NT2/D1 (cell line): ENCODE results near the gene ROR2.

ENCODE experiments used
- SUZ12 ChIP-seq: IDR thresholded peaks from 2 replicates; pipeline ENCODE4 v1.6.1; 2011; ENCODE audit not compliant: insufficient read length, insufficient read depth; ENCODE audit errors: extremely low read depth
- YY1 ChIP-seq: IDR thresholded peaks from 2 replicates; pipeline ENCODE4 v1.6.1; 2011; ENCODE audit not compliant: insufficient read length, insufficient read depth

- no peak for TF ChIP-seq YY1
- TF ChIP-seq SUZ12, result no peak
These were observed 172.0 kb downstream of the ROR2 start for GRCh38 chr9:91778031-91778430.
